SK-MEL-5 (cell line): Measurements from ENCODE around the gene MYH8. TPM values are rescaled to one million over a fixed set of nuclear protein-coding genes. Genes with fewer than 3 reads are reported as not detected.

Experiments used
- DNase-seq: peaks from one replicate; pipeline ENCODE4 v3.0.0-alpha.2; 2016; ENCODE audit warnings: low read depth, low spot score
- in situ Hi-C: cut with HindIII; loops from 2 replicates; pipeline ENCODE4 v1.10.0; 2016; ENCODE audit warnings: low sequenced_read_pairs, high pct_unique_total_duplicates, low pct_unique_long_range_greater_than_20kb
- polyA plus RNA-seq, 2 experiments: library from polyadenylated mRNA; depleted of rRNA; stranded (reverse); fragments of >200 nt; gene quantifications; 2 replicates each; pipeline ENCODE4 v1.2.3, GENCODE V29; 2015
- total RNA-seq: library from RNA; depleted of rRNA; stranded (reverse); fragments of >200 nt; shearing (Covaris generic); gene quantifications from 2 replicates; pipeline ENCODE4 v1.2.3, GENCODE V29; 2014; rRNA removed

The MYH8 gene
- total RNA-seq, result not detected in 2 replicates
- polyA plus RNA-seq (2015; cell fraction: cytosol; rRNA removed), result not detected in 2 replicates
- not detected in 2 replicates for polyA plus RNA-seq (2015; cell fraction: nucleus; rRNA removed)

- in situ Hi-C loops, result no loop called here
- no peak for DNase-seq
Measured at GRCh38 chr17:10421900-10422542, at the start of gene MYH8. Gene MYH8, minus strand, starts transcription at chr17:10421950. Its CDS starts 1,723 bp downstream, at chr17:10420227.

- no peak for DNase-seq
- in situ Hi-C loops, result no loop called here
Measured at GRCh38 chr17:10469459-10469858, 47.7 kb upstream of the MYH8 start, which contains the start of gene MYH4. Gene MYH4, minus strand, starts transcription at chr17:10469559. Its CDS starts 2,814 bp downstream, at chr17:10466745.

- in situ Hi-C loops, result no loop called here
- no peak for DNase-seq
Measured at GRCh38 chr17:10463402-10463801, 41.7 kb upstream of the MYH8 start.

- in situ Hi-C loops, result no loop called here
- DNase-seq, result no peak
Measured at GRCh38 chr17:10460062-10460461, 38.3 kb upstream of the MYH8 start.

- in situ Hi-C loops, result no loop called here
- no peak for DNase-seq
Measured at GRCh38 chr17:10458701-10459100, 37.0 kb upstream of the MYH8 start.

GRCh38 chr17:10457952-10458351 is 36.2 kb upstream of the MYH8 start:
- in situ Hi-C loops, result no loop called here
- no peak for DNase-seq

GRCh38 chr17:10447026-10447931 is 25.5 kb upstream of the MYH8 start:
- in situ Hi-C loops, result no loop called here
- no peak for DNase-seq

- in situ Hi-C loops, result no loop called here
- no peak for DNase-seq
Measured at GRCh38 chr17:10439816-10440215, 18.1 kb upstream of the MYH8 start.

- in situ Hi-C loops, result no loop called here
- no peak for DNase-seq
Measured at GRCh38 chr17:10435096-10435495, 13.3 kb upstream of the MYH8 start.

GRCh38 chr17:10429421-10430045 is 7.8 kb upstream of the MYH8 start:
- in situ Hi-C loops, result no loop called here
- no peak for DNase-seq

GRCh38 chr17:10428781-10429180 is 7.0 kb upstream of the MYH8 start:
- no peak for DNase-seq
- in situ Hi-C loops, result no loop called here

GRCh38 chr17:10421211-10421610 is 539 bp downstream of the MYH8 start:
- in situ Hi-C loops, result no loop called here
- no peak for DNase-seq

- DNase-seq, result no peak
- in situ Hi-C loops, result no loop called here
Measured at GRCh38 chr17:10420811-10421210, 939 bp downstream of the MYH8 start.

GRCh38 chr17:10417431-10417830 is 4.3 kb downstream of the MYH8 start:
- no peak for DNase-seq
- in situ Hi-C loops, result no loop called here

GRCh38 chr17:10415161-10415560 is 6.6 kb downstream of the MYH8 start:
- in situ Hi-C loops, result no loop called here
- DNase-seq, result no peak

GRCh38 chr17:10403589-10403988 is 18.2 kb downstream of the MYH8 start:
- DNase-seq, result no peak
- in situ Hi-C loops, result no loop called here

GRCh38 chr17:10398352-10398751 is 23.4 kb downstream of the MYH8 start:
- in situ Hi-C loops, result no loop called here
- DNase-seq, result no peak

- DNase-seq, result no peak
- in situ Hi-C loops, result no loop called here
Measured at GRCh38 chr17:10396524-10397163, 25.1 kb downstream of the MYH8 start.
